GM19452 (cell line): ENCODE data around the gene FMN1.

ENCODE experiments used
- ATAC-seq: cut with Tn5 transposase; IDR thresholded peaks from one replicate; pipeline ENCODE4 v1.9.1; 2021; ENCODE audit not compliant: unreplicated experiment

Gene FMN1

GRCh38 chr15:32941823-32942222, 252.7 kb downstream of the FMN1 start:
- ATAC-seq, result no peak

GRCh38 chr15:32936976-32937375, 257.5 kb downstream of the FMN1 start:
- ATAC-seq, result no peak

GRCh38 chr15:32936283-32936918, 258.1 kb downstream of the FMN1 start:
- ATAC-seq, result no peak

- ATAC-seq, result no peak
Observed at GRCh38 chr15:32935139-32935538, 259.4 kb downstream of the FMN1 start.

GRCh38 chr15:32933236-32933635, 261.3 kb downstream of the FMN1 start:
- no peak for ATAC-seq

- no peak for ATAC-seq
Observed at GRCh38 chr15:32928876-32929275, 265.6 kb downstream of the FMN1 start.

GRCh38 chr15:32927124-32927523, 267.4 kb downstream of the FMN1 start:
- ATAC-seq, result no peak

- no peak for ATAC-seq
Observed at GRCh38 chr15:32923176-32923575, 271.3 kb downstream of the FMN1 start.

- ATAC-seq, result no peak
Observed at GRCh38 chr15:32922541-32922940, 272.0 kb downstream of the FMN1 start.

GRCh38 chr15:32919749-32920414, 274.6 kb downstream of the FMN1 start:
- no peak for ATAC-seq

- ATAC-seq, result no peak
Observed at GRCh38 chr15:32918547-32918946, 276.0 kb downstream of the FMN1 start.

- ATAC-seq, result no peak
Observed at GRCh38 chr15:32910839-32911238, 283.7 kb downstream of the FMN1 start.

- no peak for ATAC-seq
Observed at GRCh38 chr15:32909431-32909830, 285.1 kb downstream of the FMN1 start.

GRCh38 chr15:32908872-32909271, 285.6 kb downstream of the FMN1 start:
- ATAC-seq, result peak; percentile 2

- peak; percentile 89 for ATAC-seq
Observed at GRCh38 chr15:32908135-32908801, 286.2 kb downstream of the FMN1 start.

- ATAC-seq, result no peak
Observed at GRCh38 chr15:32905481-32905880, 289.0 kb downstream of the FMN1 start.

GRCh38 chr15:32904448-32904847, 290.1 kb downstream of the FMN1 start:
- no peak for ATAC-seq

- no peak for ATAC-seq
Observed at GRCh38 chr15:32903591-32904290, 290.8 kb downstream of the FMN1 start.

- no peak for ATAC-seq
Observed at GRCh38 chr15:32901995-32902394, 292.5 kb downstream of the FMN1 start.

- ATAC-seq, result no peak
Observed at GRCh38 chr15:32901192-32901591, 293.3 kb downstream of the FMN1 start.

GRCh38 chr15:32899126-32899596, 295.4 kb downstream of the FMN1 start:
- no peak for ATAC-seq

GRCh38 chr15:32898414-32898813, 296.1 kb downstream of the FMN1 start:
- no peak for ATAC-seq
